CD4-positive, CD25-positive, alpha-beta regulatory T cell (primary cell): ENCODE measurements around the gene MISP. TPM values are rescaled to one million over a fixed set of nuclear protein-coding genes. Genes with fewer than 3 reads are reported as not detected.

Experiments
- ATAC-seq, 2 donors: fragments of 150-1000 bp; cut with Tn5 transposase; one replicate each; pipeline ENCODE4 v1.10.0; 2021; ENCODE audit warnings: low read depth in 2 of 2, moderate number of reproducible peaks in 2 of 2, moderate library complexity in 1 of 2
- DNase-seq, 3 donors: peaks; one replicate each; pipeline versions ENCODE4 v3.0.0 to v3.0.0-alpha.2; 2012 to 2022; ENCODE audit warnings: mixed read lengths in 1 of 3
- H3K27ac ChIP-seq: one replicate; pipeline ENCODE4 v1.7.0; 2013; ENCODE audit warnings: mild to moderate bottlenecking, low read length; ENCODE audit not compliant: insufficient read depth, poor library complexity, severe bottlenecking
- H3K27me3 ChIP-seq: one replicate; pipeline ENCODE4 v1.7.0; 2013; ENCODE audit warnings: low read length; ENCODE audit not compliant: control insufficient read depth, insufficient read depth
- H3K36me3 ChIP-seq: one replicate; pipeline ENCODE4 v1.7.0; 2013; ENCODE audit warnings: mild to moderate bottlenecking, low read length, moderate library complexity; ENCODE audit not compliant: control insufficient read depth, insufficient read depth
- H3K4me1 ChIP-seq: 2 replicates; pipeline ENCODE4 v1.7.0; 2013; ENCODE audit warnings: mild to moderate bottlenecking, low read length; ENCODE audit not compliant: insufficient read depth, control insufficient read depth, poor library complexity, severe bottlenecking
- H3K4me3 ChIP-seq: one replicate; pipeline ENCODE4 v1.7.0; 2013; ENCODE audit warnings: low read depth, mild to moderate bottlenecking, low read length, moderate library complexity
- H3K9me3 ChIP-seq, 2 experiments: 1 replicate in 1 of 2; 2 replicates in 1 of 2; pipeline ENCODE4 v1.7.0; 2013; ENCODE audit warnings: low read length in 2 of 2, mild to moderate bottlenecking in 1 of 2, moderate library complexity in 1 of 2; ENCODE audit not compliant: control insufficient read depth in 2 of 2
- H3K27ac Mint-ChIP-seq, 3 donors: one replicate each; pipeline ENCODE4 v1.8.0; 2020 to 2022; ENCODE audit warnings: mild to moderate bottlenecking in 3 of 3, mixed read lengths in 3 of 3, moderate library complexity in 2 of 3
- H3K27me3 Mint-ChIP-seq: one replicate; pipeline ENCODE4 v1.8.0; 2022; ENCODE audit warnings: mild to moderate bottlenecking, mixed read lengths
- H3K36me3 Mint-ChIP-seq: one replicate; pipeline ENCODE4 v1.8.0; 2020; ENCODE audit warnings: mixed read lengths
- H3K4me1 Mint-ChIP-seq, 4 donors: one replicate each; pipeline ENCODE4 v1.8.0; 2020 to 2022; ENCODE audit warnings: mixed read lengths in 4 of 4, mild to moderate bottlenecking in 1 of 4
- H3K4me3 Mint-ChIP-seq, 4 donors: one replicate each; pipeline ENCODE4 v1.8.0; 2020 to 2022; ENCODE audit warnings: mild to moderate bottlenecking in 4 of 4, mixed read lengths in 4 of 4, moderate library complexity in 3 of 4
- H3K9me3 Mint-ChIP-seq, 7 donors: one replicate each; pipeline ENCODE4 v1.8.0; 2020 to 2022; ENCODE audit warnings: mixed read lengths in 7 of 7, mild to moderate bottlenecking in 3 of 7, moderate library complexity in 2 of 7
- polyA plus RNA-seq, 4 donors: library from polyadenylated mRNA; unstranded; fragments of 300-500 nt; fragmentation: Illumina TruSeq; gene quantifications; one replicate each; pipeline ENCODE4 v1.2.3, GENCODE V29; 2021
- total RNA-seq: library from RNA; stranded (reverse); gene quantifications from one replicate; pipeline ENCODE4 v1.2.3, GENCODE V29; 2022

The MISP gene
- total and polyA plus RNA-seq, 5 donors from 2014 or later, result not detected

- Mint-ChIP-seq H3K27ac (peak overlapping the region in 1 of 3 donors; percentile 20), H3K4me1 (peaks cover 0 to 64% (median 21%) of the 10 kb centered on the region in 4 donors), H3K4me3 (peak overlapping the region in 2 of 4 donors; percentile 33 to 41), H3K27me3 (no peaks in the 10 kb centered on the region), H3K9me3 (peaks cover 0 to 2% (median 0%) of the 10 kb centered on the region in 7 donors), H3K36me3 (peaks cover 27% of the 10 kb centered on the region)
- ATAC-seq, result no peak
- Histone ChIP-seq H3K36me3 (peaks cover 48% of the 10 kb centered on the region), H3K9me3 (no peaks in the 10 kb centered on the region), H3K27me3 (no peaks in the 10 kb centered on the region), H3K4me1 (peaks cover 55% of the 10 kb centered on the region), H3K4me3 (no peak overlapping the region), H3K27ac (no peak overlapping the region)
- no peak for DNase-seq
These were observed 52.2 kb downstream of the MISP start for GRCh38 chr19:803099-803561.

GRCh38 chr19:803686-804418 lies 52.9 kb downstream of the MISP start:
- Histone ChIP-seq H3K27ac (no peak overlapping the region), H3K9me3 (no peaks in the 10 kb centered on the region), H3K36me3 (peaks cover 51% of the 10 kb centered on the region), H3K27me3 (no peaks in the 10 kb centered on the region), H3K4me3 (no peak overlapping the region), H3K4me1 (peaks cover 49% of the 10 kb centered on the region)
- H3K27ac Mint-ChIP-seq, result peak overlapping the region in 1 of 3 donors; percentile 20
- H3K27me3 Mint-ChIP-seq, result no peaks in the 10 kb centered on the region
- H3K4me1 Mint-ChIP-seq, result peaks cover 0 to 63% (median 21%) of the 10 kb centered on the region in 4 donors
- ATAC-seq (no peak), DNase-seq (no peak)
- H3K36me3 Mint-ChIP-seq, result peaks cover 27% of the 10 kb centered on the region
- peaks cover 0 to 2% (median 0%) of the 10 kb centered on the region in 7 donors for H3K9me3 Mint-ChIP-seq
- peak overlapping the region in 3 of 4 donors; percentile 27 to 41 (median 33) for H3K4me3 Mint-ChIP-seq

- Histone ChIP-seq H3K36me3 (peaks cover 59% of the 10 kb centered on the region), H3K4me3 (no peak overlapping the region), H3K9me3 (no peaks in the 10 kb centered on the region), H3K27me3 (no peaks in the 10 kb centered on the region), H3K27ac (no peak overlapping the region), H3K4me1 (peaks cover 42% of the 10 kb centered on the region)
- no peak for ATAC-seq
- H3K4me1 Mint-ChIP-seq, result peaks cover 0 to 56% (median 19%) of the 10 kb centered on the region in 4 donors
- no peak for DNase-seq
- peak overlapping the region in 1 of 4 donors; percentile 71 for H3K4me3 Mint-ChIP-seq
- peaks cover 0 to 2% (median 0%) of the 10 kb centered on the region in 7 donors for H3K9me3 Mint-ChIP-seq
- H3K27ac Mint-ChIP-seq, result no peak overlapping the region
- H3K27me3 Mint-ChIP-seq, result no peaks in the 10 kb centered on the region
- H3K36me3 Mint-ChIP-seq, result peaks cover 23% of the 10 kb centered on the region
These were observed 53.7 kb downstream of the MISP start for GRCh38 chr19:804419-805165.

- no peak overlapping the region for H3K27ac ChIP-seq
- peaks cover 20% of the 10 kb centered on the region for H3K36me3 Mint-ChIP-seq
- H3K27ac Mint-ChIP-seq, result no peak overlapping the region
- peaks cover 62% of the 10 kb centered on the region for H3K36me3 ChIP-seq
- no peaks in the 10 kb centered on the region for H3K27me3 ChIP-seq
- no peak for ATAC-seq
- peaks cover 0 to 51% (median 16%) of the 10 kb centered on the region in 4 donors for H3K4me1 Mint-ChIP-seq
- H3K9me3 ChIP-seq, result no peaks in the 10 kb centered on the region
- H3K9me3 Mint-ChIP-seq, result peaks cover 0 to 2% (median 0%) of the 10 kb centered on the region in 7 donors
- DNase-seq, result no peak
- H3K4me1 ChIP-seq, result peaks cover 36% of the 10 kb centered on the region
- peak overlapping the region in 1 of 4 donors; percentile 71 for H3K4me3 Mint-ChIP-seq
- H3K4me3 ChIP-seq, result no peak overlapping the region
- no peaks in the 10 kb centered on the region for H3K27me3 Mint-ChIP-seq
These were observed 54.2 kb downstream of the MISP start for GRCh38 chr19:805166-805551.

DNA sequence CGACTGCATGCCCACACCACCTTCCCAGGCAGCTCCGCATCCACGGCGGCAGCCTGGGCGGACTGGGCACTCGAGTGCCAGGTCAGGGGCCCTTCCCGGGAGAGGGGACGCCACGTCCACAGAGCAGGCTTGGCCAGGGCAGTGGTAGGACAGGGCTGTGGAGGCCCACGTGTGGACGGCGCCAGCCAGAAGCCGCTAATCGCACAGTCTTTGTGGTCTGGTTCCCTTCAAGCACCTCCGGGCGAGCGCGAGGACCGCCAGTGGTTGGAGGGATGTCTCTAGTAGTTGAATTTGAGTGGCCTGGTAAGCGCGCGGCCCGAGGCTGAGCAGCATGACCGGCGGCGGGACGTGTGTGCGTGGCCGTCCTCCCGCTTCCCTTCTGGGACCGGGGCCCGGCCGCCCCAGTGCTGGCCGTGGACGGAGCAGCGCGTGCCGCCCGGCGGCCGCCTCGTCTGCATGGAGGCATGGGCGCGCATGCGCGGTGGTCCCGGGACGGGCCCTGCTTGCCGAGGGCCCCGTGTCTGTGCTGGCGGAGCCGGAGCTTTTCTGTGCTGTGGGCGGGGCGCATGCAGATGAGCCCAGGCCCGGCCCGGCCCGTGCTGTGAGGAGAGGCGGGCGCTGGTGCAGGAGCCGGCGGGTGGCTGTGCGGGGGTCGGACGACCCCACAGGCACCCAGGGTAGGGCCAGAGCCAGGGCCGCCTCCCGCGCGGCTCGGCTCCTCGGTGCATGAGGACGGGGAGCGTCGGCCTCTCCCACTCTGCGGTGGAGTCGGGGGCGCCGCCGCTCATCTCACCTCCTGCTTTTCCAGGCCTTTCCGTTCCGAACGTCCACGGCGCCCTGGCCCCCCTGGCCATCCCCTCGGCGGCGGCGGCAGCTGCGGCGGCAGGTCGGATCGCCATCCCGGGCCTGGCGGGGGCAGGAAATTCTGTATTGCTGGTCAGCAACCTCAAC lies 55.0 kb downstream of the MISP start:
- peaks cover 67% of the 10 kb centered on the region for H3K36me3 ChIP-seq
- Mint-ChIP-seq H3K4me3 (no peak overlapping the region), H3K27me3 (no peaks in the 10 kb centered on the region), H3K27ac (no peak overlapping the region), H3K9me3 (peaks cover 0 to 2% (median 0%) of the 10 kb centered on the region in 7 donors), H3K4me1 (peaks cover 0 to 44% (median 11%) of the 10 kb centered on the region in 4 donors), H3K36me3 (peaks cover 14% of the 10 kb centered on the region)
- no peaks in the 10 kb centered on the region for H3K9me3 ChIP-seq
- DNase-seq (no peak), ATAC-seq (no peak)
- H3K27ac ChIP-seq, result no peak overlapping the region
- no peak overlapping the region for H3K4me3 ChIP-seq
- H3K4me1 ChIP-seq, result peaks cover 29% of the 10 kb centered on the region
- no peaks in the 10 kb centered on the region for H3K27me3 ChIP-seq

GRCh38 chr19:806815-807421 lies 56.0 kb downstream of the MISP start:
- Histone ChIP-seq H3K4me3 (no peak overlapping the region), H3K9me3 (no peaks in the 10 kb centered on the region), H3K4me1 (peaks cover 19% of the 10 kb centered on the region), H3K27ac (no peak overlapping the region), H3K36me3 (peaks cover 77% of the 10 kb centered on the region), H3K27me3 (no peaks in the 10 kb centered on the region)
- no peak overlapping the region for H3K27ac Mint-ChIP-seq
- DNase-seq (no peak), ATAC-seq (no peak)
- H3K4me1 Mint-ChIP-seq, result peaks cover 0 to 34% (median 8%) of the 10 kb centered on the region in 4 donors
- peaks cover 0 to 2% (median 0%) of the 10 kb centered on the region in 7 donors for H3K9me3 Mint-ChIP-seq
- no peaks in the 10 kb centered on the region for H3K27me3 Mint-ChIP-seq
- peaks cover 14% of the 10 kb centered on the region for H3K36me3 Mint-ChIP-seq
- peak overlapping the region in 1 of 4 donors; percentile 44 for H3K4me3 Mint-ChIP-seq
